ENCODE data around the gene ANKRD40. TPM values are rescaled to one million over a fixed set of nuclear protein-coding genes. Genes with fewer than 3 reads are reported as not detected.

The ANKRD40 gene
- total RNA-seq, 4 donors from 2014 or later = 18.7 to 30.8 (median 24.2) TPM

- H3K4me1 ChIP-seq = peaks cover 21 to 68% (median 53%) of the 10 kb centered on the region in 4 donors
- 75% methylated on average over 5 of the region's 5 CpGs; no CpG with 5 or more reads in 1 of the 2 donors for WGBS, 2 donors (ENCODE audit: low coverage in 1 of 2)
- H3K36me3 ChIP-seq = no peaks in the 10 kb centered on the region
- intact Hi-C loops (cut with DNase I; ENCODE audit: low total_unique reads) = no loop called here
- DNase-seq = no peak
- peak overlapping the region; percentile 85 to 89 (median 88) for H3K27ac ChIP-seq
- in situ Hi-C loops (cut with MboI; ENCODE audit: low pct_ligation_motif_present in 1 of 4, low pct_unique_long_range_greater_than_20kb in 1 of 4, low sequenced_read_pairs in 3 of 4) = no loop called here
- H3K9me3 ChIP-seq = no peaks in the 10 kb centered on the region
- H3K27me3 ChIP-seq = no peaks in the 10 kb centered on the region
- no peak for TF ChIP-seq EP300 (IDR thresholded peaks at IDR 0.05; ENCODE audit: low read depth)
- H3K4me3 ChIP-seq = no peak overlapping the region
Measured at GRCh38 chr17:50684288-50684611, 23.5 kb downstream of the ANKRD40 start.

DNA sequence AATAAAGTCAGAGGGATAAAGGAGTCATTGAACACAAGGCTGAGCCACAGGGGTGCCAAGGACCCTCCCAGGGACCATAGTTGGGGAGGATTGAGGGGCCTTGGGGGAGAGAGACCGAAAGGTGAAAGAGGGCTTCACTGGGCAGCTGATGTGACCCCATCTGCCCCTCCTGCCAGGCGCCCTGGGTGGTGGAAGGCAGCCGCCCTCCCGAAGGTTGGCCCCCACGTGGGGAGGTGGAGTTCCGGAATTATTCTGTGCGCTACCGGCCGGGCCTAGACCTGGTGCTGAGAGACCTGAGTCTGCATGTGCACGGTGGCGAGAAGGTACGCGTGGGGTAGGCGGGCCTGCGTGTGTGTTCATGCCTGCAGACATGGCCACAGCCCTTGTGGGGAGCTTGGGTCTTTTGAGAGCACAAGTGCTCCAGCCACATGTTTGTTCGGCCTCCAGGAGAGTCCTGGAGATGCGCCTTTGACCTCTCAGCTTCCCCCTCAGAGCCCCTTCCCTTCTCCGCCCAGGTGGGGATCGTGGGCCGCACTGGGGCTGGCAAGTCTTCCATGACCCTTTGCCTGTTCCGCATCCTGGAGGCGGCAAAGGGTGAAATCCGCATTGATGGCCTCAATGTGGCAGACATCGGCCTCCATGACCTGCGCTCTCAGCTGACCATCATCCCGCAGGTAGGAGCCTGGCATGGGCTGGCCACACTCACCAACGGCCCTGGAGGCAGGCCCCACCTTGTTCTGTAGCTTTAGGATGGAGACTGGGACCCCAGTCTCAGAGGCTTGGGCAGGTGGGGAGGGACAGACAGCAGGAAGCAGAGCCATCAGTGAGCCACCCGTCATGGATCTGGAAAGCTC is 24.1 kb downstream of the ANKRD40 start:
- no peak overlapping the region for H3K4me3 ChIP-seq
- no peaks in the 10 kb centered on the region for H3K9me3 ChIP-seq
- no peak for TF ChIP-seq CTCF (IDR thresholded peaks at IDR 0.05)
- TF ChIP-seq EP300 (IDR thresholded peaks at IDR 0.05; ENCODE audit: low read depth) = no peak
- no peak for TF ChIP-seq POLR2AphosphoS5 (IDR thresholded peaks at IDR 0.05)
- no peak for TF ChIP-seq POLR2A (IDR thresholded peaks at IDR 0.05)
- no peaks in the 10 kb centered on the region for H3K27me3 ChIP-seq
- H3K36me3 ChIP-seq = no peaks in the 10 kb centered on the region
- intact Hi-C loops (cut with DNase I; ENCODE audit: low total_unique reads) = no loop called here
- in situ Hi-C loops (cut with MboI; ENCODE audit: low pct_ligation_motif_present in 1 of 4, low pct_unique_long_range_greater_than_20kb in 1 of 4, low sequenced_read_pairs in 3 of 4) = no loop called here
- H3K27ac ChIP-seq = peak overlapping the region; percentile 85 to 89 (median 88)
- 84 to 89% methylated on average over 3 to 28 of the region's 28 CpGs for WGBS, 2 donors (ENCODE audit: low coverage in 1 of 2)
- no peak for DNase-seq
- peaks cover 21 to 62% (median 53%) of the 10 kb centered on the region in 4 donors for H3K4me1 ChIP-seq

- Histone ChIP-seq H3K9me3 (no peaks in the 10 kb centered on the region), H3K36me3 (no peaks in the 10 kb centered on the region), H3K27me3 (no peaks in the 10 kb centered on the region), H3K4me1 (peaks cover 21 to 55% (median 50%) of the 10 kb centered on the region in 4 donors), H3K4me3 (no peak overlapping the region), H3K27ac (peak overlapping the region in 2 of 4 donors; percentile 85 to 88)
- WGBS, 2 donors (ENCODE audit: low coverage in 1 of 2) = 90% methylated on average over 3 of the region's 3 CpGs; no CpG with 5 or more reads in 1 of the 2 donors
- intact Hi-C loops (cut with DNase I; ENCODE audit: low total_unique reads) = no loop called here
- TF ChIP-seq EP300 (IDR thresholded peaks at IDR 0.05; ENCODE audit: low read depth) (no peak), POLR2AphosphoS5 (IDR thresholded peaks at IDR 0.05) (no peak), POLR2A (IDR thresholded peaks at IDR 0.05) (no peak), CTCF (IDR thresholded peaks at IDR 0.05) (no peak)
- in situ Hi-C loops (cut with MboI; ENCODE audit: low pct_ligation_motif_present in 1 of 4, low pct_unique_long_range_greater_than_20kb in 1 of 4, low sequenced_read_pairs in 3 of 4) = no loop called here
- no peak for DNase-seq
Measured at GRCh38 chr17:50682938-50683337, 24.8 kb downstream of the ANKRD40 start.

DNA sequence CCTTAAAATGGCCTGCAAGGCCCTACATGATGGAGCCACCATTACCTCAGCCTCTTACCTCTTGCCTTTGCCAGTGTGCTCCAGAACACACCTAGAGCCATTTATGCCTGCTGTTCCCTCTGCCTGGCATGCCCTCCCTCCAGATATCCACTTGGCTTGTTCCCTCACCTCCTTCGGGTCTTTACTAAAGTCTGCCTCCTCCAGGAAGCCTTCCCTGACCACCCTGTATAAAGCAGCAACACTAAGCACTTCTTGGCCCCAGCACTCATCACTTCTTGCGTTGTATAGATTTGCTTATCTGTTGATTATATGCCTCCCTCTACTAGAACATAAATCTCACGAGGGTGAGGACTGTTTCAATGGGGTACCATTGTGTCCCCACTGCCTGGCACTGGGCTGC is 25.3 kb downstream of the ANKRD40 start:
- Histone ChIP-seq H3K27me3 (no peaks in the 10 kb centered on the region), H3K4me1 (peaks cover 18 to 51% (median 47%) of the 10 kb centered on the region in 4 donors), H3K4me3 (no peak overlapping the region), H3K27ac (peak overlapping the region in 2 of 4 donors; percentile 85 to 88), H3K9me3 (no peaks in the 10 kb centered on the region), H3K36me3 (no peaks in the 10 kb centered on the region)
- intact Hi-C loops (cut with DNase I; ENCODE audit: low total_unique reads) (no loop called here), in situ Hi-C loops (cut with MboI; ENCODE audit: low pct_ligation_motif_present in 1 of 4, low pct_unique_long_range_greater_than_20kb in 1 of 4, low sequenced_read_pairs in 3 of 4) (no loop called here)
- 63% methylated on average over 3 of the region's 3 CpGs; no CpG with 5 or more reads in 1 of the 2 donors for WGBS, 2 donors (ENCODE audit: low coverage in 1 of 2)
- TF ChIP-seq POLR2AphosphoS5 (IDR thresholded peaks at IDR 0.05) (no peak), POLR2A (IDR thresholded peaks at IDR 0.05) (no peak), EP300 (IDR thresholded peaks at IDR 0.05; ENCODE audit: low read depth) (no peak), CTCF (IDR thresholded peaks at IDR 0.05) (no peak)
- no peak for DNase-seq

All from transverse colon (tissue), 4 donors.